HepG2 (cell line): ENCODE data around the gene RPH3AL.

ENCODE experiments used
- ATF1 ChIP-seq: IDR thresholded peaks from 2 replicates; pipeline ENCODE4 v1.6.1; 2016; ENCODE audit warnings: mild to moderate bottlenecking, control low read depth
- SYNCRIP ChIP-seq: fragments of 200-400 bp; formaldehyde crosslinking; IDR thresholded peaks from 2 replicates; pipeline ENCODE4 v1.6.1; 2018; ENCODE audit warnings: mild to moderate bottlenecking, low read depth, low read length; ENCODE audit not compliant: insufficient read depth

DNA sequence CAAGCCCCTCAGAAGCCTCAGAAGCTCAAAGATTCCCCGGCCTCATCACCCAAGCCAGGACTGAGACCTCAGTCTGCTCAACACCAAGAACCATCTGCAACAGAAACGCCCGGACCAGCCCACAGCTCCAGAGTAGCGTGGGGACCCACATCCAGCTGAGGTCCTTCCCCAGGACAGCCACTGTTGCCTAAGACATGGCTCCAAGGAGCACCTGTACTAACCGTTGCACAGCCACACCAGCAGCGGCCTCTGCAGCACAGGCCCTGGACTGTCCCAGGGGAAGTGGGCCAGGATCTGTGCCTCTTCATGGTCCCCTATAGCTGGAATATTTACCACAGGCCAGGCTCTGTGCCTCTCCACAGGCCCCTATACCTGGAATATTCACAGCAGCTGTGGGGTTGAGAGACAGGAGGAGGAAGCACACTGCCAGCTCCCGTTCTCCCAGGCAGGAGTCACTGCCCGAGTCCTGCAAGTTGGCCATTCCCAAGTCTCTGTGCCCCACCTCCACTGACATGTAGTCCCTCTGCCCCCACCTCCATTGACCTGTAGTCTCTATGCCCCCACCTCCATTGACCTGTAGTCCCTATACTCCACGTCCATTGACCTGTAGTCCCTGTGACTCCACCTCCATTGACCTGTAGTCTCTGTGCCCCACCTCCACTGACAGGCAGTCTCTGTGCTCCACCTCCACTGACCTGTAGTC, 38.5 kb downstream of the RPH3AL start:
- no peak for TF ChIP-seq ATF1
- no peak for TF ChIP-seq SYNCRIP
